Measurements from ENCODE around the gene WDSUB1. TPM values are rescaled to one million over a fixed set of nuclear protein-coding genes. Genes with fewer than 3 reads are reported as not detected.

Gene WDSUB1
- total RNA-seq, 2 donors from 2014 or later, result 2.6 to 5.9 TPM

- H3K9me3 ChIP-seq, result no peaks in the 10 kb centered on the region
- intact Hi-C loops (cut with DNase I), result loop anchor here (10.0 kb wide), 1 partner anchor 487 kb away; the partner anchor contains the start of gene MARCHF7
- no peak for TF ChIP-seq POLR2A (IDR thresholded peaks at IDR 0.05)
- no peak for TF ChIP-seq CTCF (IDR thresholded peaks at IDR 0.05)
- ATAC-seq, result no peak
- no peak overlapping the region for H3K27ac ChIP-seq
- H3K4me3 ChIP-seq, result no peak overlapping the region
- H3K4me1 ChIP-seq, result no peaks in the 10 kb centered on the region
- no peak for DNase-seq
- H3K27me3 ChIP-seq, result no peaks in the 10 kb centered on the region
- WGBS, 2 donors, result 59 to 60% methylated on average over 3 of the region's 3 CpGs
- H3K36me3 ChIP-seq (replicated peaks in 1 of 2; ENCODE audit: insufficient read depth in 1 of 2, low read depth in 2 of 2), result peaks cover 5 to 10% of the 10 kb centered on the region in 2 donors
These were observed 59.0 kb downstream of the WDSUB1 start for GRCh38 chr2:159227467-159227866.

GRCh38 chr2:159226608-159227385 lies 59.7 kb downstream of the WDSUB1 start:
- DNase-seq, result no peak
- Histone ChIP-seq H3K4me3 (no peak overlapping the region), H3K36me3 (replicated peaks in 1 of 2; ENCODE audit: insufficient read depth in 1 of 2, low read depth in 2 of 2) (peaks cover 5 to 10% of the 10 kb centered on the region in 2 donors), H3K27ac (no peak overlapping the region), H3K9me3 (no peaks in the 10 kb centered on the region), H3K27me3 (no peaks in the 10 kb centered on the region), H3K4me1 (no peaks in the 10 kb centered on the region)
- ATAC-seq, result no peak
- intact Hi-C loops (cut with DNase I), result loop anchor here (10.0 kb wide), 1 partner anchor 488 kb away; the partner anchor contains the start of gene MARCHF7
- TF ChIP-seq POLR2A (IDR thresholded peaks at IDR 0.05), result no peak
- TF ChIP-seq CTCF (IDR thresholded peaks at IDR 0.05), result no peak

- WGBS, 2 donors, result 69 to 75% methylated on average over 5 of the region's 5 CpGs
- Histone ChIP-seq H3K27ac (peak overlapping the region in 1 of 4 donors; percentile 51), H3K4me1 (no peaks in the 10 kb centered on the region), H3K36me3 (replicated peaks in 1 of 2; ENCODE audit: insufficient read depth in 1 of 2, low read depth in 2 of 2) (peaks cover 5 to 10% of the 10 kb centered on the region in 2 donors), H3K4me3 (no peak overlapping the region), H3K27me3 (no peaks in the 10 kb centered on the region), H3K9me3 (no peaks in the 10 kb centered on the region)
- ATAC-seq, result peak; percentile 43
- peak in 3 of 4 donors; percentile 19 to 35 (median 31) for DNase-seq
- intact Hi-C loops (cut with DNase I), result loop anchor here (10.0 kb wide), 1 partner anchor 489 kb away; the partner anchor contains the start of gene MARCHF7
- TF ChIP-seq POLR2A (IDR thresholded peaks at IDR 0.05) (no peak), CTCF (IDR thresholded peaks at IDR 0.05) (no peak)
These were observed 60.4 kb downstream of the WDSUB1 start for GRCh38 chr2:159226059-159226461.

- no peaks in the 10 kb centered on the region for H3K27me3 ChIP-seq
- peak overlapping the region in 1 of 4 donors; percentile 51 for H3K27ac ChIP-seq
- WGBS, 2 donors, result 86 to 91% methylated on average over 24 to 26 of the region's 26 CpGs
- no peak for TF ChIP-seq CTCF (IDR thresholded peaks at IDR 0.05)
- TF ChIP-seq POLR2A (IDR thresholded peaks at IDR 0.05), result no peak
- no peaks in the 10 kb centered on the region for H3K4me1 ChIP-seq
- no peak for ATAC-seq
- intact Hi-C loops (cut with DNase I), result loop anchor here (10.0 kb wide), 1 partner anchor 489 kb away; the partner anchor contains the start of gene MARCHF7
- no peak overlapping the region for H3K4me3 ChIP-seq
- DNase-seq, result no peak
- peaks cover 5 to 7% of the 10 kb centered on the region in 2 donors for H3K36me3 ChIP-seq (replicated peaks in 1 of 2; ENCODE audit: insufficient read depth in 1 of 2, low read depth in 2 of 2)
- no peaks in the 10 kb centered on the region for H3K9me3 ChIP-seq
These were observed 61.2 kb downstream of the WDSUB1 start for GRCh38 chr2:159225025-159226016.
